ENCODE measurements around the gene PADI6. TPM values are rescaled to one million over a fixed set of nuclear protein-coding genes. Genes with fewer than 3 reads are reported as not detected.

The PADI6 gene
- total and polyA plus RNA-seq, 9 of the 15 experiments (the other 6 are each of a cell fraction or from before 2014, with no cell fraction given) = not detected

DNA sequence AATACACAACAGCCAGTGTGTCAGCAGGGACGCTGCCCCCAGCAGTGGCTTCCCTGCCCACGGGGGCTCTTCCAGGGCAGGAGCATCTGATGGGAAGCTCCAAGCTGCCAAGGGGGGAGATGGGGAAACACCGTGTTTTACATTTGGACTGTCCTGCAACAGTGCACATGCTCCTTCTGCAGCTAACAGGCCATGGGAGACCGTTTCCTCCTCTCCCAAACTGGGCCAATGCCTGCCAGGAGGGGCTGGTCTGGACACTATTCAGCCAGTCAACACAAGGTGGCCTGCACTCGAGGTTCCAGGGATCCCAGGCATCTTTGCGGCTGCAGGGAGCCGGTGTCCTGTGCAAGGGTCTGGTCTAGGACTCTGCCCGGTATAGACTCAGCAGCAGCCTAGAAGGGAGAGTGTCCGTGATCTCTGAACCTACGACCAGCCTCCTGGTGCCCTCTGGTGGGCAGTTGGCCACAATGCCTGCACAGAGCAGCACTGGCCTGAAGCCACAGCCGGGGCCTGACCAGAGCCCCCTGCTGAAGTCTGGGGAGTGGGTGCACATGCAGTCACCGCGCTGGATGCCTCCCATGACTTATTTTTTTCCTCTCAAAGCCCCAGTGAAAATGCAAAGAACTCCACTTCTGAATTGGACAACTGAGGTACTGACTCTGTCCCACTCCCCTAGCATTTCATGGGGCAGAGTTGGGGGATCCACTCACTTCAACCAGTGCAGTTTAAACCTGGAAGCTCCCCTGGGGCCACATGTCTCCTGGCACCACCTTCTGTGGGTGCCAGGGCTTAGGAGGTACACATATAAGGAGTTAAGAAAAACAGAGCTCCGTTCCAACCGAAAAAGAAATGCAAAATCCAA, 34.1 kb downstream of the PADI6 start (continued):
- no peak for TF ChIP-seq NCOA1 (IDR thresholded peaks at IDR 0.05; ENCODE audit: low read depth)
- no peak for TF ChIP-seq GABPB1 (CRISPR knock-in tag; IDR thresholded peaks at IDR 0.05)
- TF ChIP-seq, protein P1, sequence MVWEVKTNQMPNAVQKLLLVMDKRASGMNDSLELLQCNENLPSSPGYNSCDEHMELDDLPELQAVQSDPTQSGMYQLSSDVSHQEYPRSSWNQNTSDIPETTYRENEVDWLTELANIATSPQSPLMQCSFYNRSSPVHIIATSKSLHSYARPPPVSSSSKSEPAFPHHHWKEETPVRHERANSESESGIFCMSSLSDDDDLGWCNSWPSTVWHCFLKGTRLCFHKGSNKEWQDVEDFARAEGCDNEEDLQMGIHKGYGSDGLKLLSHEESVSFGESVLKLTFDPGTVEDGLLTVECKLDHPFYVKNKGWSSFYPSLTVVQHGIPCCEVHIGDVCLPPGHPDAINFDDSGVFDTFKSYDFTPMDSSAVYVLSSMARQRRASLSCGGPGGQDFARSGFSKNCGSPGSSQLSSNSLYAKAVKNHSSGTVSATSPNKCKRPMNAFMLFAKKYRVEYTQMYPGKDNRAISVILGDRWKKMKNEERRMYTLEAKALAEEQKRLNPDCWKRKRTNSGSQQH (CRISPR knock-in tag; IDR thresholded peaks at IDR 0.05) = 0 out of 2 replicates have a peak, but pooled peaks have one; percentile 45
- TF ChIP-seq ZBTB17 (CRISPR knock-in tag; IDR thresholded peaks at IDR 0.05) = peak; percentile 80; the same call in 1 of the 2 replicates
- TF ChIP-seq, protein P2, sequence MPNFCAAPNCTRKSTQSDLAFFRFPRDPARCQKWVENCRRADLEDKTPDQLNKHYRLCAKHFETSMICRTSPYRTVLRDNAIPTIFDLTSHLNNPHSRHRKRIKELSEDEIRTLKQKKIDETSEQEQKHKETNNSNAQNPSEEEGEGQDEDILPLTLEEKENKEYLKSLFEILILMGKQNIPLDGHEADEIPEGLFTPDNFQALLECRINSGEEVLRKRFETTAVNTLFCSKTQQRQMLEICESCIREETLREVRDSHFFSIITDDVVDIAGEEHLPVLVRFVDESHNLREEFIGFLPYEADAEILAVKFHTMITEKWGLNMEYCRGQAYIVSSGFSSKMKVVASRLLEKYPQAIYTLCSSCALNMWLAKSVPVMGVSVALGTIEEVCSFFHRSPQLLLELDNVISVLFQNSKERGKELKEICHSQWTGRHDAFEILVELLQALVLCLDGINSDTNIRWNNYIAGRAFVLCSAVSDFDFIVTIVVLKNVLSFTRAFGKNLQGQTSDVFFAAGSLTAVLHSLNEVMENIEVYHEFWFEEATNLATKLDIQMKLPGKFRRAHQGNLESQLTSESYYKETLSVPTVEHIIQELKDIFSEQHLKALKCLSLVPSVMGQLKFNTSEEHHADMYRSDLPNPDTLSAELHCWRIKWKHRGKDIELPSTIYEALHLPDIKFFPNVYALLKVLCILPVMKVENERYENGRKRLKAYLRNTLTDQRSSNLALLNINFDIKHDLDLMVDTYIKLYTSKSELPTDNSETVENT (CRISPR knock-in tag; IDR thresholded peaks at IDR 0.05) = peak; percentile 45; the same call in 1 of the 2 replicates
- TF ChIP-seq PHF20 (IDR thresholded peaks at IDR 0.05; ENCODE audit: partially characterized antibody) = no peak
- TF ChIP-seq YY1 (IDR thresholded peaks at IDR 0.05; ENCODE audit: borderline replicate concordance in 1 of 3, control insufficient read depth in 1 of 3, extremely low read depth in 1 of 3, insufficient read depth in 3 of 3, insufficient read length in 1 of 3, insufficient replicate concordance in 2 of 3, low read depth in 1 of 3, low read length in 2 of 3) = peak in 1 of 3 experiments; percentile 11
- no peak for TF ChIP-seq ZNF274 (IDR thresholded peaks at IDR 0.05; ENCODE audit: borderline replicate concordance, low read depth, low read length)
- TF ChIP-seq, protein P3, sequence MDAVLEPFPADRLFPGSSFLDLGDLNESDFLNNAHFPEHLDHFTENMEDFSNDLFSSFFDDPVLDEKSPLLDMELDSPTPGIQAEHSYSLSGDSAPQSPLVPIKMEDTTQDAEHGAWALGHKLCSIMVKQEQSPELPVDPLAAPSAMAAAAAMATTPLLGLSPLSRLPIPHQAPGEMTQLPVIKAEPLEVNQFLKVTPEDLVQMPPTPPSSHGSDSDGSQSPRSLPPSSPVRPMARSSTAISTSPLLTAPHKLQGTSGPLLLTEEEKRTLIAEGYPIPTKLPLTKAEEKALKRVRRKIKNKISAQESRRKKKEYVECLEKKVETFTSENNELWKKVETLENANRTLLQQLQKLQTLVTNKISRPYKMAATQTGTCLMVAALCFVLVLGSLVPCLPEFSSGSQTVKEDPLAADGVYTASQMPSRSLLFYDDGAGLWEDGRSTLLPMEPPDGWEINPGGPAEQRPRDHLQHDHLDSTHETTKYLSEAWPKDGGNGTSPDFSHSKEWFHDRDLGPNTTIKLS (IDR thresholded peaks at IDR 0.05; ENCODE audit: borderline replicate concordance, low read depth) = no peak
- TF ChIP-seq STAG1 (CRISPR knock-in tag; IDR thresholded peaks at IDR 0.05; ENCODE audit: borderline replicate concordance) = peak; percentile 50; the same call in 1 of the 2 replicates
- TF ChIP-seq RAD21 (CRISPR knock-in tag; conservative IDR thresholded peaks at IDR 0.05 in 1 of 2, IDR thresholded peaks at IDR 0.05 in 1 of 2) = peak; percentile 39 to 69; a peak in 3 of 4 replicates
- TF ChIP-seq, protein P4, sequence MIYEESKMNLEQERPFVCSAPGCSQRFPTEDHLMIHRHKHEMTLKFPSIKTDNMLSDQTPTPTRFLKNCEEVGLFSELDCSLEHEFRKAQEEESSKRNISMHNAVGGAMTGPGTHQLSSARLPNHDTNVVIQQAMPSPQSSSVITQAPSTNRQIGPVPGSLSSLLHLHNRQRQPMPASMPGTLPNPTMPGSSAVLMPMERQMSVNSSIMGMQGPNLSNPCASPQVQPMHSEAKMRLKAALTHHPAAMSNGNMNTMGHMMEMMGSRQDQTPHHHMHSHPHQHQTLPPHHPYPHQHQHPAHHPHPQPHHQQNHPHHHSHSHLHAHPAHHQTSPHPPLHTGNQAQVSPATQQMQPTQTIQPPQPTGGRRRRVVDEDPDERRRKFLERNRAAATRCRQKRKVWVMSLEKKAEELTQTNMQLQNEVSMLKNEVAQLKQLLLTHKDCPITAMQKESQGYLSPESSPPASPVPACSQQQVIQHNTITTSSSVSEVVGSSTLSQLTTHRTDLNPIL (CRISPR knock-in tag; IDR thresholded peaks at IDR 0.05) = no peak
- TF ChIP-seq NELFE (IDR thresholded peaks at IDR 0.05; ENCODE audit: insufficient read depth, insufficient read length) = no peak
